Subcutaneous abdominal adipose tissue (tissue), 5 donors: ENCODE data around the gene HOXA11.
A peak's percentile ranks its signal among the peaks of the same experiment; 100 is the strongest.

Experiments used
- H3K27ac ChIP-seq: one replicate; pipeline ENCODE4 v1.7.0; 2013; ENCODE audit warnings: low read depth, mild to moderate bottlenecking, inconsistent platforms, low read length, moderate library complexity
- H3K27me3 ChIP-seq, 5 donors: one replicate each; pipeline ENCODE4 v1.7.0; 2013; ENCODE audit warnings: low read length in 5 of 5, inconsistent platforms in 1 of 5; ENCODE audit not compliant: control insufficient read depth in 5 of 5, insufficient read depth in 4 of 5
- H3K36me3 ChIP-seq, 5 donors: one replicate each; pipeline ENCODE4 v1.7.0; 2013; ENCODE audit warnings: low read length in 5 of 5; ENCODE audit not compliant: control insufficient read depth in 5 of 5, insufficient read depth in 5 of 5
- H3K4me1 ChIP-seq, 5 donors: one replicate each; pipeline ENCODE4 v1.7.0; 2013; ENCODE audit warnings: low read length in 5 of 5, mild to moderate bottlenecking in 3 of 5, moderate library complexity in 1 of 5; ENCODE audit not compliant: control insufficient read depth in 5 of 5, insufficient read depth in 5 of 5
- H3K4me3 ChIP-seq, 5 donors: one replicate each; pipeline ENCODE4 v1.7.0; 2013; ENCODE audit warnings: low read length in 5 of 5, low read depth in 1 of 5
- H3K9ac ChIP-seq, 5 donors: one replicate each; pipeline ENCODE4 v1.7.0; 2013; ENCODE audit warnings: low read length in 5 of 5, mild to moderate bottlenecking in 4 of 5, moderate library complexity in 3 of 5
- H3K9me3 ChIP-seq, 5 donors: one replicate each; pipeline ENCODE4 v1.7.0; 2013; ENCODE audit warnings: low read length in 5 of 5; ENCODE audit not compliant: control insufficient read depth in 5 of 5
- donor health status: healthy.
- donor health status: healthy.
- donor health status: healthy.
- donor health status: healthy.
- donor health status: healthy.

The HOXA11 gene

GRCh38 chr7:27157702-27158431 is 27.2 kb downstream of the HOXA11 start:
- no peaks in the 10 kb centered on the region for H3K9me3 ChIP-seq
- no peak overlapping the region for H3K9ac ChIP-seq
- H3K27ac ChIP-seq, result no peak overlapping the region
- no peak overlapping the region for H3K4me3 ChIP-seq
- H3K4me1 ChIP-seq, result peaks cover 2 to 66% (median 56%) of the 10 kb centered on the region in 5 donors
- peaks cover 0 to 21% (median 0%) of the 10 kb centered on the region in 5 donors for H3K27me3 ChIP-seq
- H3K36me3 ChIP-seq, result no peaks in the 10 kb centered on the region

- H3K27me3 ChIP-seq, result peaks cover 0 to 21% (median 0%) of the 10 kb centered on the region in 5 donors
- H3K9me3 ChIP-seq, result no peaks in the 10 kb centered on the region
- H3K27ac ChIP-seq, result no peak overlapping the region
- no peaks in the 10 kb centered on the region for H3K36me3 ChIP-seq
- H3K4me1 ChIP-seq, result peaks cover 2 to 64% (median 61%) of the 10 kb centered on the region in 5 donors
- peak overlapping the region in 3 of 5 donors; percentile 21 to 41 (median 27) for H3K9ac ChIP-seq
- H3K4me3 ChIP-seq, result peak overlapping the region; percentile 45 to 92 (median 82)
Measured at GRCh38 chr7:27156916-27157701, 27.9 kb downstream of the HOXA11 start.

- H3K4me3 ChIP-seq, result peak within 1 kb of the TSS; percentile 75 to 92 (median 82)
- no peaks in the 10 kb centered on the region for H3K9me3 ChIP-seq
- peak within 1 kb of the TSS; percentile 26 to 77 (median 62) for H3K9ac ChIP-seq
- peak within 1 kb of the TSS; percentile 95 for H3K27ac ChIP-seq
- peaks cover 0 to 25% (median 0%) of the 10 kb centered on the region in 5 donors for H3K27me3 ChIP-seq
- no peaks in the 10 kb centered on the region for H3K36me3 ChIP-seq
- peaks cover 3 to 65% (median 61%) of the 10 kb centered on the region in 5 donors for H3K4me1 ChIP-seq
Measured at GRCh38 chr7:27156508-27156898, 28.5 kb downstream of the HOXA11 start, which contains the start of gene HOXA7. HOXA7 (minus strand) TSS chr7:27156675; CDS start chr7:27156545, 130 bp downstream.

- no peaks in the 10 kb centered on the region for H3K9me3 ChIP-seq
- H3K4me1 ChIP-seq, result peaks cover 4 to 67% (median 63%) of the 10 kb centered on the region in 5 donors
- peak overlapping the region; percentile 23 to 77 (median 62) for H3K9ac ChIP-seq
- peaks cover 0 to 27% (median 0%) of the 10 kb centered on the region in 5 donors for H3K27me3 ChIP-seq
- H3K36me3 ChIP-seq, result no peaks in the 10 kb centered on the region
- H3K27ac ChIP-seq, result peak overlapping the region; percentile 95
- H3K4me3 ChIP-seq, result peak overlapping the region; percentile 75 to 92 (median 82)
Measured at GRCh38 chr7:27155816-27156507, 29.1 kb downstream of the HOXA11 start.

- H3K9ac ChIP-seq, result peak overlapping the region in 3 of 5 donors; percentile 10 to 77 (median 72)
- no peaks in the 10 kb centered on the region for H3K36me3 ChIP-seq
- H3K9me3 ChIP-seq, result no peaks in the 10 kb centered on the region
- peaks cover 0 to 27% (median 0%) of the 10 kb centered on the region in 5 donors for H3K27me3 ChIP-seq
- H3K27ac ChIP-seq, result peak overlapping the region; percentile 95
- peaks cover 4 to 65% (median 63%) of the 10 kb centered on the region in 5 donors for H3K4me1 ChIP-seq
- H3K4me3 ChIP-seq, result peak overlapping the region; percentile 75 to 92 (median 82)
Measured at GRCh38 chr7:27154901-27155815, 29.9 kb downstream of the HOXA11 start.

GRCh38 chr7:27154369-27154768 is 30.7 kb downstream of the HOXA11 start:
- H3K9me3 ChIP-seq, result no peaks in the 10 kb centered on the region
- peaks cover 0 to 26% (median 0%) of the 10 kb centered on the region in 5 donors for H3K27me3 ChIP-seq
- H3K4me1 ChIP-seq, result peaks cover 4 to 68% (median 66%) of the 10 kb centered on the region in 5 donors
- H3K4me3 ChIP-seq, result peak overlapping the region in 1 of 5 donors; percentile 92
- H3K36me3 ChIP-seq, result no peaks in the 10 kb centered on the region
- H3K9ac ChIP-seq, result no peak overlapping the region
- peak overlapping the region; percentile 95 for H3K27ac ChIP-seq

- H3K36me3 ChIP-seq, result no peaks in the 10 kb centered on the region
- H3K4me3 ChIP-seq, result no peak overlapping the region
- no peaks in the 10 kb centered on the region for H3K9me3 ChIP-seq
- H3K27me3 ChIP-seq, result peaks cover 0 to 22% (median 0%) of the 10 kb centered on the region in 5 donors
- no peak overlapping the region for H3K9ac ChIP-seq
- H3K4me1 ChIP-seq, result peaks cover 8 to 76% (median 74%) of the 10 kb centered on the region in 5 donors
- peak overlapping the region; percentile 95 for H3K27ac ChIP-seq
Measured at GRCh38 chr7:27153526-27153925, 31.5 kb downstream of the HOXA11 start.

GRCh38 chr7:27152816-27153442 is 32.1 kb downstream of the HOXA11 start:
- Histone ChIP-seq H3K9me3 (no peaks in the 10 kb centered on the region), H3K27ac (peak overlapping the region; percentile 95), H3K36me3 (no peaks in the 10 kb centered on the region), H3K4me1 (peaks cover 10 to 82% (median 80%) of the 10 kb centered on the region in 5 donors), H3K27me3 (peaks cover 0 to 23% (median 0%) of the 10 kb centered on the region in 5 donors), H3K9ac (peak overlapping the region in 4 of 5 donors; percentile 20 to 95 (median 78)), H3K4me3 (peak overlapping the region; percentile 77 to 95 (median 90))
